ENCODE results near the gene F2RL3. TPM values are rescaled to one million over a fixed set of nuclear protein-coding genes. Genes with fewer than 3 reads are reported as not detected.

Gene F2RL3
- total RNA-seq, 6 experiments from 2014 or later: not detected

DNA sequence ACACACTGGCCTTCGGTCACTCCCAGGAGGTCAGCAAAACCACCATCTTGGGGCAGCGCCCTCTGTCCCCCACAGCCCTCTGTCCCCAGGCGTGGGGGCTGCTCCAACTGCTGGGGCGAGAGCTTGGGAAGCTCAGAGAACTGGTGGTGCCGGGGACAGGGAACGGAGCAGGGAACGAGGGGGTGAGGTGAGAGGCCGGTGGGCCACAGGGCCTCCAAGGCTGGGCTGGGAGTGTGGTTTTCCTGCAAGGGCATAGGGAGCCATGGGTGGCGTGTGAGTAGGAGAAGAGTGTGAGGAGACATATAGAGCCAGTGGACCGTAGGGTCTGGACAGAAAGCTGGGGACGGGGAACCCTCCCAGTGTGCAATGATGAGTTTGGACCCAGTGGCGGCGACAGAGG is 34.1 kb downstream of the F2RL3 start:
- peaks cover 4% of the 10 kb centered on the region; the same call in 1 of the 2 replicates for H3K4me1 Mint-ChIP-seq (ENCODE audit: low read depth)
- DNase-seq: no peak
- H3K27me3 Mint-ChIP-seq (ENCODE audit: insufficient read depth): peaks cover 31% of the 10 kb centered on the region
- TF ChIP-seq, protein P1, sequence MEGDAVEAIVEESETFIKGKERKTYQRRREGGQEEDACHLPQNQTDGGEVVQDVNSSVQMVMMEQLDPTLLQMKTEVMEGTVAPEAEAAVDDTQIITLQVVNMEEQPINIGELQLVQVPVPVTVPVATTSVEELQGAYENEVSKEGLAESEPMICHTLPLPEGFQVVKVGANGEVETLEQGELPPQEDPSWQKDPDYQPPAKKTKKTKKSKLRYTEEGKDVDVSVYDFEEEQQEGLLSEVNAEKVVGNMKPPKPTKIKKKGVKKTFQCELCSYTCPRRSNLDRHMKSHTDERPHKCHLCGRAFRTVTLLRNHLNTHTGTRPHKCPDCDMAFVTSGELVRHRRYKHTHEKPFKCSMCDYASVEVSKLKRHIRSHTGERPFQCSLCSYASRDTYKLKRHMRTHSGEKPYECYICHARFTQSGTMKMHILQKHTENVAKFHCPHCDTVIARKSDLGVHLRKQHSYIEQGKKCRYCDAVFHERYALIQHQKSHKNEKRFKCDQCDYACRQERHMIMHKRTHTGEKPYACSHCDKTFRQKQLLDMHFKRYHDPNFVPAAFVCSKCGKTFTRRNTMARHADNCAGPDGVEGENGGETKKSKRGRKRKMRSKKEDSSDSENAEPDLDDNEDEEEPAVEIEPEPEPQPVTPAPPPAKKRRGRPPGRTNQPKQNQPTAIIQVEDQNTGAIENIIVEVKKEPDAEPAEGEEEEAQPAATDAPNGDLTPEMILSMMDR (IDR thresholded peaks at IDR 0.05): no peak
- H3K36me3 Mint-ChIP-seq (ENCODE audit: low read depth): peaks cover 8% of the 10 kb centered on the region; the same call in 1 of the 2 replicates
- peaks cover 20% of the 10 kb centered on the region for H3K9me3 Mint-ChIP-seq
- no peak overlapping the region for H3K4me3 Mint-ChIP-seq
- no peak overlapping the region for H3K27ac Mint-ChIP-seq

DNA sequence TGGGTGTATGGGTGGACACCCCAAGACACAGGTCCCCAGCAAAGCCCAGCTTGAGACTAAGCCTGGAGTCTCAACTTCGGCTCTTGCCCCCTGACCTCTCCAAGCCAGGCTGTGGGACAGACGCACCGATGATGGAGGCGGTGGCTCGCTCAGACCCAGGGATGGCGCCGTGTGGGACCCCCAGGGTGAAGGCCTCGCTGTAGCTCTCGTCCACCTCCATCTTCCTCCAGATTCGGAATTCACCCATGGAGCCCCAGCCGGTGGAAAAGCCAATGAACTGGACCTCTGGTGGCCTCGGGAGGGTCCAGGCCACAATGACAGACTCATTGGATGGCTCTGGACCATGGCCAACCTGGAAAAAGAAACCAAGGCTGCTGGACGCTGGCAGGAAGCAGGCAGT is 39.1 kb downstream of the F2RL3 start:
- peaks cover 15% of the 10 kb centered on the region for H3K36me3 Mint-ChIP-seq (ENCODE audit: low read depth)
- H3K4me3 Mint-ChIP-seq: no peak overlapping the region
- TF ChIP-seq, protein P1 (IDR thresholded peaks at IDR 0.05): no peak
- H3K27ac Mint-ChIP-seq: no peak overlapping the region
- DNase-seq: no peak
- peaks cover 37% of the 10 kb centered on the region for H3K27me3 Mint-ChIP-seq (ENCODE audit: insufficient read depth)
- H3K4me1 Mint-ChIP-seq (ENCODE audit: low read depth): no peaks in the 10 kb centered on the region
- H3K9me3 Mint-ChIP-seq: peaks cover 23% of the 10 kb centered on the region

DNA sequence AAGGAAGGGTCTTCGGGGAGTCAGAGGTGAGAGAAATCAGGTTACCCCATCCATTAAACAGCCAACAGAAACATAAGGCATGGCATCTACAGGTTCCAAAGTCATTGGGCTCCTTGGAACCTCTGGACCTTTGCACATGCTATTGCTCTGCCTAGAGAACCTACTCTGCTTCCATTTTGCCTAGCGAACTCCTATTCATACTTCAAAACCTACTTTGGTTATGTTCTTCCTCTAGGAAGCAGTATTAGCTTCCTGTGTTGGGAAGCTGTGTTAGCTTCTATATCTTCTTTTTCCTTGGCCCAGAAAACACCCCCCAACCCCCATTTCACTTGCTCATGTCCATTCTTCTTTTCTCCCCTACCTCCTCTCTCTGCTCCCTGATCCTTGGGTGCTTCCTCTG is 39.6 kb downstream of the F2RL3 start:
- no peak overlapping the region for H3K27ac Mint-ChIP-seq
- TF ChIP-seq, protein P1 (IDR thresholded peaks at IDR 0.05): no peak
- H3K27me3 Mint-ChIP-seq (ENCODE audit: insufficient read depth): peaks cover 37% of the 10 kb centered on the region
- H3K9me3 Mint-ChIP-seq: peaks cover 23% of the 10 kb centered on the region
- H3K4me3 Mint-ChIP-seq: no peak overlapping the region
- DNase-seq: no peak
- H3K36me3 Mint-ChIP-seq (ENCODE audit: low read depth): peaks cover 15% of the 10 kb centered on the region
- no peaks in the 10 kb centered on the region for H3K4me1 Mint-ChIP-seq (ENCODE audit: low read depth)

DNA sequence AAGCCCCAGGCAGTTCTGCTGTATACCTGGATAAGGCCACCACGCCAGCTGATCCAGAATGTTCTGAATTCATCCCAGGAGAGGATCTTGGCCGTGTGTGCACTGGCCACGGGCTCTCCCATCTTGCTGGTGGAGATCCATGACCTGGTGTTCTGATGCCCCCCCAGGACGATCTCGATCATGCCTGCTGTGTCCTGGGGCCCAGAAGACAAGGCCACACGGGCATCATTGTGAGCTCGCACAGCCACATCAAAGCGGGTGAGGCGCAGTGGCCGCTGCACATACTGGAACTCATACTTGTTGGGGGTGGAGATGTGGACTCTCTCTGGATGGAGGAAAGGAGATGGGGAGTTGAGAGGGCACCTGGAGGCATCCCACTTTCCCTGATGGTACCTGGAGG is 40.1 kb downstream of the F2RL3 start:
- H3K27ac Mint-ChIP-seq: no peak overlapping the region
- TF ChIP-seq, protein P1 (IDR thresholded peaks at IDR 0.05): no peak
- no peaks in the 10 kb centered on the region for H3K4me1 Mint-ChIP-seq (ENCODE audit: low read depth)
- DNase-seq: no peak
- H3K9me3 Mint-ChIP-seq: peaks cover 29% of the 10 kb centered on the region
- H3K36me3 Mint-ChIP-seq (ENCODE audit: low read depth): peaks cover 15% of the 10 kb centered on the region
- H3K27me3 Mint-ChIP-seq (ENCODE audit: insufficient read depth): peaks cover 32% of the 10 kb centered on the region
- H3K4me3 Mint-ChIP-seq: no peak overlapping the region

DNA sequence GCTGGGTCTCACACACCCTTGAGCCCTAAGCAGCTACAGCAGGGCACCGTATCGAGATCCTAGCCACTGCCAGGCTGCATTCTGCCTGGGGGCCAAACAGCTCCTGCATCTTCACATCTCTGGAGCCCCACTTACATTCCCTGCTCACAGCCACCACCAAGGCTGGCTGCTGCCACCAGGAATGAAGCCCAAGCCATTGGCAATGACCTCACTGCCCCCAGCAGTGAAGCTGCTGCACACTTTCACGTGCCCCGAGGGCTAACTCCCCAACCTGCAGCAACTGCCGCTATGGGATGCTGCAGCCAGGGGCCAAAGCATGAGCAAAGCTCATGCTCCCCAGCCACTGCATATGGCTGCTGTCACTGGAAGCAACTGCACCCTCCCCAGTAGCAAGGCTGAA is 42.0 kb downstream of the F2RL3 start:
- Mint-ChIP-seq H3K4me1 (ENCODE audit: low read depth) (no peaks in the 10 kb centered on the region), H3K27me3 (ENCODE audit: insufficient read depth) (peaks cover 35% of the 10 kb centered on the region), H3K36me3 (ENCODE audit: low read depth) (peaks cover 10% of the 10 kb centered on the region; the same call in 1 of the 2 replicates), H3K27ac (no peak overlapping the region), H3K9me3 (peaks cover 21% of the 10 kb centered on the region), H3K4me3 (no peak overlapping the region)
- TF ChIP-seq, protein P1 (IDR thresholded peaks at IDR 0.05): no peak
- DNase-seq: no peak

DNA sequence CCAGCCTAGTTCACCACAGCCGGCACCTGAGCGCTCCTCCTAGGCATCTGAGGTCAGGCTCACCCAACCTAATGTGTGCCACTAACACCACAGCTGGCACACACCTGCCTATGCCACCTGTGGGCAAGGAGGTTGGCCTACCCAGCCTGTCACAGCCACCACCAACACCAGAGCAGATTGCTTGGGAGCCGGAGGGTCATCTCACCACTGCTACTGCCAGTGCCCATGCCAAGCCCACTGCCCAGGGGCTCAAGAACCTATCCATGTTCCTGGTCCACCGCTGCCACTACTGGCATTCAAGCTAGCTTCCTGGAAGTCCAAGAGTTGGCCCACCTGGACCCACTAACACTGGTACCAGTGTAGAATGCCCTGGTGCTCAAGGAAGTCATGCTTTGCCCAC is 42.5 kb downstream of the F2RL3 start:
- TF ChIP-seq, protein P1 (IDR thresholded peaks at IDR 0.05): no peak
- no peaks in the 10 kb centered on the region for H3K4me1 Mint-ChIP-seq (ENCODE audit: low read depth)
- H3K4me3 Mint-ChIP-seq: no peak overlapping the region
- peaks cover 37% of the 10 kb centered on the region for H3K27me3 Mint-ChIP-seq (ENCODE audit: insufficient read depth)
- DNase-seq: no peak
- H3K9me3 Mint-ChIP-seq: peaks cover 21% of the 10 kb centered on the region
- peaks cover 10% of the 10 kb centered on the region; the same call in 1 of the 2 replicates for H3K36me3 Mint-ChIP-seq (ENCODE audit: low read depth)
- H3K27ac Mint-ChIP-seq: no peak overlapping the region

Data from HFFc6 (cell line).